22Rv1 (cell line): Measurements from ENCODE around the gene TRAK1.

ENCODE experiments used
- CTCF ChIP-seq: fragments of 450-650 bp; IDR thresholded peaks from 2 replicates; pipeline ENCODE4 v1.5.1; 2017; ENCODE audit warnings: mild to moderate bottlenecking
- ZFX ChIP-seq: fragments of 450-650 bp; IDR thresholded peaks from 2 replicates; pipeline ENCODE4 v1.6.1; 2017; ENCODE audit warnings: antibody characterized with exemption, borderline replicate concordance

GRCh38 chr3:42194943-42195510 is 103.9 kb downstream of the TRAK1 start:
- TF ChIP-seq CTCF = no peak
- no peak for TF ChIP-seq ZFX
